ENCODE data around the gene STARD9. TPM values are rescaled to one million over a fixed set of nuclear protein-coding genes. Genes with fewer than 3 reads are reported as not detected.

The STARD9 gene
- total and polyA plus RNA-seq, 2 donors from 2014 or later = 1.1 to 7.2 TPM

DNA sequence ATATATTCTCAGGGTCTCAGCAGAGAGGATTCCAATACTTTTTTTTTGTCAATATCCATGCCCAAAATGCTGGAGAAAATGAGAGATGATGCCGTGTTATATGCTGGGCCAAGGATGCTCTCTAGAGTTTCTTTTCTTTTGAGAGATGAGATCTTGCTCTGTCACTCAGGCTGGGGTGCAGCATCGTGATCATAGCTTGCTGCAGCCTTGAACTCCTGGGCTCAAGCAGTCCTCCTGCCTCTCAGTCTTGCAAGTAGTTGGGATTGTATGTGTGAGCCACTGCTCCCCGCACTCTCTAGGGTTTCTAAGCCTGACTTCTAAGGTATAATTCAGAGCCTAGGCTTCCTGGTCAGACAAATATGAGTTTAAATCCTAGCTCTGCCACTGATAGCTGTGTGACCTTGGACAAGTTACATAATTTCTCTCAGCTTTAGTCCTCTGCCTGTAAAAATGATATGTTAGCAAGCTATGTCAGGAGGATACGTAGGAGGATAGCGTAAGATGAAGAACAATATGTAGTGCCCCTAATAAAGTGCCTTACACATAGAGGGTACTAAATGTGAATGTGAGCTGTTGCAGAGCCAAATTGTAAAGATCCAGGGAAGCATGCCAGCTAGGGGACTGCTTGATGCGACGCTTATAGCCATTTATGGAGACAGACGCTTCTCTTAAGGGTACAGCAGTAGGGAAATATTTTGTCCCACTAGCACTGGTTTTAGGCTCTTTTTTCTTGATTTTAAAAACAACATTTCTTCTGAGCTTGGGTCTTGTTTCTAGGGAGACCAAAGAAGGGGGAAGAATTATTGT is 7.4 kb downstream of the STARD9 start:
- Histone ChIP-seq H3K27ac (ENCODE audit: low read depth in 2 of 2, low read length in 2 of 2) (peak overlapping the region in 1 of 2 donors; percentile 3), H3K9ac (ENCODE audit: low read length in 3 of 3) (no peak overlapping the region), H3K9me3 (ENCODE audit: control insufficient read depth in 2 of 3, insufficient read depth in 1 of 3, low read length in 3 of 3) (no peaks in the 10 kb centered on the region), H3K27me3 (ENCODE audit: control insufficient read depth, insufficient read depth, low read length) (no peaks in the 10 kb centered on the region), H3K4me3 (ENCODE audit: low read length in 3 of 3) (no peak overlapping the region), H3K36me3 (ENCODE audit: control insufficient read depth in 2 of 3, insufficient read depth in 3 of 3, low read length in 3 of 3) (no peaks in the 10 kb centered on the region), H3K4me1 (ENCODE audit: control insufficient read depth in 2 of 3, insufficient read depth in 2 of 3, low read depth in 1 of 3, low read length in 3 of 3) (peaks cover 3 to 4% (median 3%) of the 10 kb centered on the region in 3 donors)
- no peak for FAIRE-seq
- intact Hi-C loops (cut with DNase I) = no loop called here
- TF ChIP-seq, protein P1, sequence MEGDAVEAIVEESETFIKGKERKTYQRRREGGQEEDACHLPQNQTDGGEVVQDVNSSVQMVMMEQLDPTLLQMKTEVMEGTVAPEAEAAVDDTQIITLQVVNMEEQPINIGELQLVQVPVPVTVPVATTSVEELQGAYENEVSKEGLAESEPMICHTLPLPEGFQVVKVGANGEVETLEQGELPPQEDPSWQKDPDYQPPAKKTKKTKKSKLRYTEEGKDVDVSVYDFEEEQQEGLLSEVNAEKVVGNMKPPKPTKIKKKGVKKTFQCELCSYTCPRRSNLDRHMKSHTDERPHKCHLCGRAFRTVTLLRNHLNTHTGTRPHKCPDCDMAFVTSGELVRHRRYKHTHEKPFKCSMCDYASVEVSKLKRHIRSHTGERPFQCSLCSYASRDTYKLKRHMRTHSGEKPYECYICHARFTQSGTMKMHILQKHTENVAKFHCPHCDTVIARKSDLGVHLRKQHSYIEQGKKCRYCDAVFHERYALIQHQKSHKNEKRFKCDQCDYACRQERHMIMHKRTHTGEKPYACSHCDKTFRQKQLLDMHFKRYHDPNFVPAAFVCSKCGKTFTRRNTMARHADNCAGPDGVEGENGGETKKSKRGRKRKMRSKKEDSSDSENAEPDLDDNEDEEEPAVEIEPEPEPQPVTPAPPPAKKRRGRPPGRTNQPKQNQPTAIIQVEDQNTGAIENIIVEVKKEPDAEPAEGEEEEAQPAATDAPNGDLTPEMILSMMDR (IDR thresholded peaks at IDR 0.05; ENCODE audit: borderline replicate concordance, extremely low read depth, insufficient read depth) = no peak
- no peak for DNase-seq

DNA sequence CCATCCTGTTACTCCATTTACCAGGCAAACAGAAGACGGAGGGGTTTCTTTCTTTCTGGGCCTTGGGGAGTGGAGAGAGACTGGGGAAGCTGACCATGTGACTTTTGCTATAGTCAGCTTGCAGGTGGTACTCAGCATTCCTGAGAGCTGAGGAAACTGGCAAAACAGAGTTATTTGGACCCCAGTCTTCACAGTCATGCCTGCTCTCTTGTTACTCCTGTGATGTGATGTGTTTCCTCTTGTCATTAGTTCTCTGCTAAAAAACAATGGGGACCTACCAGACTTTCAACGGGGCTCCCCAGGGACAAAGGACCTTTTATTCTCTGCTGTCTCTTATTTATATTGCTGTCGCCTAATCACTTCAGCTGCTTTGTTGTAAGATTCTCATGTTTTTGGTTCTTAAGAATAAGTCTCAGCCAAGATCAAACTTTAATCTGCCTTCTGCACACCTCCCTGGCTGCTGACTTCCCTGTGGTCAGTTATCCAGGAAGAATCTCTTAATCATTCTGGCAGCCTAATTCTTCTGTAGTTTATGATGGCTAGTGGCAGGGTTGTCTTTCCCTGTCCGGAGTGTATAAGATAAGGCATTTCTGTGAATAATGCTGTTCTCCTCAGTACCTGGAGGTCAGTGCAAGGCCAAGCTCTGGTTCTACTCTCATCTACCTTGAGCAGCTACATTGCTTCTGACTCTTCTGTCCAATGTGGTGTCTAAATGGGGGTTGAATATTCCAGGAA is 8.8 kb downstream of the STARD9 start:
- Histone ChIP-seq H3K4me3 (ENCODE audit: low read length in 3 of 3) (no peak overlapping the region), H3K36me3 (ENCODE audit: control insufficient read depth in 2 of 3, insufficient read depth in 3 of 3, low read length in 3 of 3) (no peaks in the 10 kb centered on the region), H3K27ac (ENCODE audit: low read depth in 2 of 2, low read length in 2 of 2) (no peak overlapping the region), H3K4me1 (ENCODE audit: control insufficient read depth in 2 of 3, insufficient read depth in 2 of 3, low read depth in 1 of 3, low read length in 3 of 3) (peaks cover 3 to 4% (median 3%) of the 10 kb centered on the region in 3 donors), H3K27me3 (ENCODE audit: control insufficient read depth, insufficient read depth, low read length) (no peaks in the 10 kb centered on the region), H3K9ac (ENCODE audit: low read length in 3 of 3) (no peak overlapping the region), H3K9me3 (ENCODE audit: control insufficient read depth in 2 of 3, insufficient read depth in 1 of 3, low read length in 3 of 3) (no peaks in the 10 kb centered on the region)
- FAIRE-seq (no peak), DNase-seq (peak in 3 of 5 donors; percentile 18 to 57 (median 41))
- intact Hi-C loops (cut with DNase I) = no loop called here
- TF ChIP-seq, protein P1 (IDR thresholded peaks at IDR 0.05; ENCODE audit: borderline replicate concordance, extremely low read depth, insufficient read depth) = no peak

DNA sequence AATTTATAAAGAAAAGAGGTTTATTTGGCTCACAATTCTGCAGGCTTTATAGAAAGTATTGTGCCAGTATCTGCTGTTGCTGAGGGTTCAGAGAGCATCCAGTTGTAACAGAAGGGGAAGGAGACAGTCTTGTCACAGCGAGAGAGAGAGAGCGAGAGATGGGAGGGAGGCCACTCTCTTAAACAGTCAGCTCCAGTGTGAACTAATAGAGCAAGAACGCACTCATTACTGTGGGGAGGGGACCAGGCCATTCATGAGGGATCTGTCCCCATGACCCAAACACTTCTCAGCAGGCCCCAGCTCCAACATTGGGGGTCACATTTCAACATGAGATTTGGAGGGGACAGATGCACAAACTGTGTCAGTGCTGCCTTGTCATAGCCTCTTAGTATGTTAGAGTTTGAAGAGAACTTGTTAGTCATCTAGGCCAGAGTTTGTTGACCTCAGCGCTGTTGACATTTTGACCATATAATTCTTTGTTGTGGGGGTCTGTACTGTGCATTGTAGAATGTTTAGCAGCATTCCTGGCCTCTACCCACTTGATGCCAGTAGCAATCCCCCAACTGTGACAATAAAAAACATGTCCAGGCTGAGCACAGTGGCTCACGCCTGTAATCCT is 15.3 kb downstream of the STARD9 start:
- Histone ChIP-seq H3K27ac (ENCODE audit: low read depth in 2 of 2, low read length in 2 of 2) (no peak overlapping the region), H3K4me1 (ENCODE audit: control insufficient read depth in 2 of 3, insufficient read depth in 2 of 3, low read depth in 1 of 3, low read length in 3 of 3) (no peaks in the 10 kb centered on the region), H3K9ac (ENCODE audit: low read length in 3 of 3) (no peak overlapping the region), H3K27me3 (ENCODE audit: control insufficient read depth, insufficient read depth, low read length) (no peaks in the 10 kb centered on the region), H3K4me3 (ENCODE audit: low read length in 3 of 3) (no peak overlapping the region), H3K9me3 (ENCODE audit: control insufficient read depth in 2 of 3, insufficient read depth in 1 of 3, low read length in 3 of 3) (no peaks in the 10 kb centered on the region), H3K36me3 (ENCODE audit: control insufficient read depth in 2 of 3, insufficient read depth in 3 of 3, low read length in 3 of 3) (no peaks in the 10 kb centered on the region)
- intact Hi-C loops (cut with DNase I) = no loop called here
- FAIRE-seq (no peak), DNase-seq (no peak)
- TF ChIP-seq, protein P1 (IDR thresholded peaks at IDR 0.05; ENCODE audit: borderline replicate concordance, extremely low read depth, insufficient read depth) = no peak
